Panc1 (cell line): ENCODE results near the gene CD84.

ENCODE experiments used
- POLR2AphosphoS5 ChIP-seq: IDR thresholded peaks from 2 replicates; pipeline ENCODE4 v1.6.1; 2012; ENCODE audit warnings: mild to moderate bottlenecking, low read depth, low read length, moderate library complexity
- SIN3A ChIP-seq: IDR thresholded peaks from 2 replicates; pipeline ENCODE4 v1.6.1; 2012; ENCODE audit warnings: low read depth, mild to moderate bottlenecking, low read length, moderate library complexity, borderline replicate concordance; ENCODE audit not compliant: insufficient read depth
- TCF7L2 ChIP-seq: IDR thresholded peaks from 2 replicates; pipeline ENCODE4 v1.6.1; 2011; ENCODE audit warnings: mild to moderate bottlenecking, low read depth, low read length, inconsistent platforms
- TF ChIP-seq, protein P1 (sequence below): fragments of 450-650 bp; IDR thresholded peaks from 2 replicates; pipeline ENCODE4 v1.5.1; 2017; ENCODE audit warnings: mild to moderate bottlenecking
- TF ChIP-seq, protein P2 (sequence below), 2 experiments: IDR thresholded peaks; 2 replicates each; pipeline ENCODE4 v1.6.1; 2011 to 2012; ENCODE audit warnings: low read depth in 2 of 2, control low read depth in 1 of 2, low read length in 1 of 2, mild to moderate bottlenecking in 1 of 2, moderate library complexity in 1 of 2; ENCODE audit not compliant: insufficient read depth in 1 of 2

DNA sequence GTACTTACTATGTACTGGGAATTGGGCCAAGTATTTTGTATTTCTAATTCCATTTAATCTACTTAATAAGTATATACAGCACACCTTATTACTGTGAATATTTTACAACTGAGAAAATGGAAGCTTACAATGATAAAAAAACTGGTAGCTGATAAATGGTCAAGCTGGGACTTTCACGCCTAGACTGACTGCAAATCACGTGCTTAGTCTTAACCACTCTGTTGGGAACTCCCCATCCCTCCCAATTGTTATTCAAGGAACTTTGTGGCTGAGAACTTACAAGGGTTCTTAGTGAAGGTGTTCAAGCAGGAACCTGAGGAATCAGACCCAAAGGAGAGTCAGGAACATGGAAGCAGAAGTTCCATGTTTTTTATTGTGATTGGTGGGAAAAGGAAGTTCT lies 26.9 kb downstream of the CD84 start:
- TF ChIP-seq, protein P1, sequence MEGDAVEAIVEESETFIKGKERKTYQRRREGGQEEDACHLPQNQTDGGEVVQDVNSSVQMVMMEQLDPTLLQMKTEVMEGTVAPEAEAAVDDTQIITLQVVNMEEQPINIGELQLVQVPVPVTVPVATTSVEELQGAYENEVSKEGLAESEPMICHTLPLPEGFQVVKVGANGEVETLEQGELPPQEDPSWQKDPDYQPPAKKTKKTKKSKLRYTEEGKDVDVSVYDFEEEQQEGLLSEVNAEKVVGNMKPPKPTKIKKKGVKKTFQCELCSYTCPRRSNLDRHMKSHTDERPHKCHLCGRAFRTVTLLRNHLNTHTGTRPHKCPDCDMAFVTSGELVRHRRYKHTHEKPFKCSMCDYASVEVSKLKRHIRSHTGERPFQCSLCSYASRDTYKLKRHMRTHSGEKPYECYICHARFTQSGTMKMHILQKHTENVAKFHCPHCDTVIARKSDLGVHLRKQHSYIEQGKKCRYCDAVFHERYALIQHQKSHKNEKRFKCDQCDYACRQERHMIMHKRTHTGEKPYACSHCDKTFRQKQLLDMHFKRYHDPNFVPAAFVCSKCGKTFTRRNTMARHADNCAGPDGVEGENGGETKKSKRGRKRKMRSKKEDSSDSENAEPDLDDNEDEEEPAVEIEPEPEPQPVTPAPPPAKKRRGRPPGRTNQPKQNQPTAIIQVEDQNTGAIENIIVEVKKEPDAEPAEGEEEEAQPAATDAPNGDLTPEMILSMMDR = no peak
- TF ChIP-seq POLR2AphosphoS5 (no peak), TCF7L2 (no peak), SIN3A (no peak)
- TF ChIP-seq, protein P2, sequence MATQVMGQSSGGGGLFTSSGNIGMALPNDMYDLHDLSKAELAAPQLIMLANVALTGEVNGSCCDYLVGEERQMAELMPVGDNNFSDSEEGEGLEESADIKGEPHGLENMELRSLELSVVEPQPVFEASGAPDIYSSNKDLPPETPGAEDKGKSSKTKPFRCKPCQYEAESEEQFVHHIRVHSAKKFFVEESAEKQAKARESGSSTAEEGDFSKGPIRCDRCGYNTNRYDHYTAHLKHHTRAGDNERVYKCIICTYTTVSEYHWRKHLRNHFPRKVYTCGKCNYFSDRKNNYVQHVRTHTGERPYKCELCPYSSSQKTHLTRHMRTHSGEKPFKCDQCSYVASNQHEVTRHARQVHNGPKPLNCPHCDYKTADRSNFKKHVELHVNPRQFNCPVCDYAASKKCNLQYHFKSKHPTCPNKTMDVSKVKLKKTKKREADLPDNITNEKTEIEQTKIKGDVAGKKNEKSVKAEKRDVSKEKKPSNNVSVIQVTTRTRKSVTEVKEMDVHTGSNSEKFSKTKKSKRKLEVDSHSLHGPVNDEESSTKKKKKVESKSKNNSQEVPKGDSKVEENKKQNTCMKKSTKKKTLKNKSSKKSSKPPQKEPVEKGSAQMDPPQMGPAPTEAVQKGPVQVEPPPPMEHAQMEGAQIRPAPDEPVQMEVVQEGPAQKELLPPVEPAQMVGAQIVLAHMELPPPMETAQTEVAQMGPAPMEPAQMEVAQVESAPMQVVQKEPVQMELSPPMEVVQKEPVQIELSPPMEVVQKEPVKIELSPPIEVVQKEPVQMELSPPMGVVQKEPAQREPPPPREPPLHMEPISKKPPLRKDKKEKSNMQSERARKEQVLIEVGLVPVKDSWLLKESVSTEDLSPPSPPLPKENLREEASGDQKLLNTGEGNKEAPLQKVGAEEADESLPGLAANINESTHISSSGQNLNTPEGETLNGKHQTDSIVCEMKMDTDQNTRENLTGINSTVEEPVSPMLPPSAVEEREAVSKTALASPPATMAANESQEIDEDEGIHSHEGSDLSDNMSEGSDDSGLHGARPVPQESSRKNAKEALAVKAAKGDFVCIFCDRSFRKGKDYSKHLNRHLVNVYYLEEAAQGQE (IDR thresholded peaks at IDR 0.05; ENCODE audit: insufficient read depth in 1 of 2, low read depth in 2 of 2, low read length in 1 of 2) = no peak
